Measurements from ENCODE around the gene ZNF429.
A peak's percentile ranks its signal among the peaks of the same experiment; 100 is the strongest.

GRCh38 chr19:21604351-21604926 lies 99.0 kb downstream of the ZNF429 start:
- no peak for TF ChIP-seq CTCF (IDR thresholded peaks at IDR 0.05)
- TF ChIP-seq POLR2A (IDR thresholded peaks at IDR 0.05): no peak
- peak in 1 of 2 donors; percentile 14 for TF ChIP-seq POLR2AphosphoS5 (IDR thresholded peaks at IDR 0.05; ENCODE audit: insufficient read depth in 1 of 2, low read depth in 1 of 2)

All from vagina (tissue), 2 donors.